Stimulated activated naive CD8-positive, alpha-beta T cell treated with anti-CD3 and anti-CD28 coated beads, Interleukin-15, amount 100 ng/mL, for 72 hours (primary cell): ENCODE data around the gene LCOR.
A peak's percentile ranks its signal among the peaks of the same experiment; 100 is the strongest.
"Not testable (repeated sequence)": the region's sequence is repeated elsewhere in the genome, so short reads cannot be mapped to it uniquely, and the experiment has no call there.

Experiments
- ATAC-seq: fragments of 150-1000 bp; cut with Tn5 transposase; 2 replicates; pipeline ENCODE4 v1.10.0; 2021; ENCODE audit warnings: mild to moderate bottlenecking, moderate library complexity
- DNase-seq, 2 donors: peaks; one replicate each; pipeline ENCODE4 v3.0.0; 2021 to 2022
- H3K27ac Mint-ChIP-seq, 2 donors: one replicate each; pipeline ENCODE4 v1.8.0; 2022; ENCODE audit warnings: mild to moderate bottlenecking in 2 of 2, mixed read lengths in 2 of 2, moderate library complexity in 2 of 2
- H3K27me3 Mint-ChIP-seq: one replicate; pipeline ENCODE4 v1.8.0; 2022; ENCODE audit warnings: mixed read lengths
- H3K4me1 Mint-ChIP-seq: one replicate; pipeline ENCODE4 v1.8.0; 2022; ENCODE audit warnings: mild to moderate bottlenecking, mixed read lengths
- H3K4me3 Mint-ChIP-seq, 2 donors: one replicate each; pipeline ENCODE4 v1.8.0; 2022; ENCODE audit warnings: mild to moderate bottlenecking in 2 of 2, mixed read lengths in 2 of 2, moderate library complexity in 1 of 2
- H3K9me3 Mint-ChIP-seq, 2 donors: one replicate each; pipeline ENCODE4 v1.8.0; 2022; ENCODE audit warnings: mixed read lengths in 2 of 2

The LCOR gene

GRCh38 chr10:96922978-96923948 is 91.2 kb downstream of the LCOR start:
- no peak overlapping the region for H3K4me3 Mint-ChIP-seq
- no peak overlapping the region for H3K27ac Mint-ChIP-seq
- H3K9me3 Mint-ChIP-seq = peaks cover 0 to 4% of the 10 kb centered on the region in 2 donors
- H3K4me1 Mint-ChIP-seq = peaks cover 46% of the 10 kb centered on the region
- no peak for ATAC-seq
- DNase-seq = no peak
- H3K27me3 Mint-ChIP-seq = no peaks in the 10 kb centered on the region

- Mint-ChIP-seq H3K27me3 (no peaks in the 10 kb centered on the region), H3K4me1 (peaks cover 36% of the 10 kb centered on the region), H3K27ac (no peak overlapping the region), H3K4me3 (no peak overlapping the region), H3K9me3 (peaks cover 0 to 9% of the 10 kb centered on the region in 2 donors)
- DNase-seq = no peak
- no peak for ATAC-seq
These were observed 92.8 kb downstream of the LCOR start for GRCh38 chr10:96924861-96925260.

GRCh38 chr10:96930469-96930868 is 98.4 kb downstream of the LCOR start:
- no peak for ATAC-seq
- peaks cover 0 to 9% of the 10 kb centered on the region in 2 donors for H3K9me3 Mint-ChIP-seq

DNA sequence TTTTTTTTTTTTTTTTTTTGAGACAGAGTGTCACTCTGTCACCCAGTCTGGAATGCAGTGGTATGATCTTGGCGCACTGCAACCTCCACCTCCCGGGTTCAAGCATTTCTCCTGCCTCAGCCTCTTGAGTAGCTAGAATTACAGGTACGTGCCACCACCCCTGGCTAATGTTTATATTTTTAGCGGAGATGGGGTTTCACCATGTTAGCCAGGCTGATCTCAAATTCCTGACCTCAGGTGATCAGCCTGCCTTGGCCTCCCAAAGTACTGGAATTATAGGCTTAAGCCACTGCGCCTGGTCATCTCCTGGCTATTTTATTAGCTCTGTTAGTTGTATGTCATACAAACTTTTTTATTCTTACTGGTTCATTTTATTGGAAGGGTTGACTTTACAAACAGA is 103.0 kb downstream of the LCOR start:
- Mint-ChIP-seq H3K27ac (no peak overlapping the region), H3K27me3 (no peaks in the 10 kb centered on the region), H3K4me1 (peaks cover 7% of the 10 kb centered on the region), H3K9me3 (peaks cover 0 to 5% of the 10 kb centered on the region in 2 donors), H3K4me3 (no peak overlapping the region)
- ATAC-seq (no peak), DNase-seq (no peak)

More at GRCh38 chr10:96930469-96930868, 98.4 kb downstream of the LCOR start:
- Mint-ChIP-seq H3K27me3 (no peaks in the 10 kb centered on the region), H3K4me1 (no peaks in the 10 kb centered on the region), H3K4me3 (no peak overlapping the region), H3K27ac (no peak overlapping the region)
- no peak for DNase-seq

DNA sequence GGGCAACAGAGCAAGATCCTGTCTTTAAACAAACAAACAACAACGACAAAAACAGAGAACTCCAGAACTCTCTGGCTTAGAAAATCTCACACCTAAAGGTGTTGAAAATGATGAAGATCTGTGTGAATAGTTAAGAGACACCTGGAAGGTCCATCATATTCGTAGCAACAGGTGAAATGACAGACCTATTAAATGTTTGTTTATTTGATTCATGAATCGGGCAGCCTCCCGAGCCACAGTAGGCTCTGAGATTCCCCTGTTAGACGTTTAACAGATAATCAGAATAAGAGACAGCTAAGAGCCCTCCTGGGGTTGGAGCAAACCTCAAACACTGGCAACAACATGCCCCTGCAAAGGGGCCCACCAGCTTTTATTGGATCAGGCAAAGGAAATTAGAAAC is 103.7 kb downstream of the LCOR start:
- Mint-ChIP-seq H3K27me3 (no peaks in the 10 kb centered on the region), H3K27ac (no peak overlapping the region)

GRCh38 chr10:96943161-96943560 is 111.1 kb downstream of the LCOR start:
- H3K9me3 Mint-ChIP-seq, H3K27me3 Mint-ChIP-seq, H3K4me3 Mint-ChIP-seq, ATAC-seq, H3K27ac Mint-ChIP-seq, DNase-seq: not testable (repeated sequence)
- peaks cover 26% of the 10 kb centered on the region for H3K4me1 Mint-ChIP-seq

More for the DNA sequence above, 103.7 kb downstream of the LCOR start:
- peaks cover 7% of the 10 kb centered on the region for H3K4me1 Mint-ChIP-seq
- ATAC-seq (no peak), DNase-seq (no peak)
- H3K4me3 Mint-ChIP-seq = no peak overlapping the region
- peaks cover 0 to 5% of the 10 kb centered on the region in 2 donors for H3K9me3 Mint-ChIP-seq

DNA sequence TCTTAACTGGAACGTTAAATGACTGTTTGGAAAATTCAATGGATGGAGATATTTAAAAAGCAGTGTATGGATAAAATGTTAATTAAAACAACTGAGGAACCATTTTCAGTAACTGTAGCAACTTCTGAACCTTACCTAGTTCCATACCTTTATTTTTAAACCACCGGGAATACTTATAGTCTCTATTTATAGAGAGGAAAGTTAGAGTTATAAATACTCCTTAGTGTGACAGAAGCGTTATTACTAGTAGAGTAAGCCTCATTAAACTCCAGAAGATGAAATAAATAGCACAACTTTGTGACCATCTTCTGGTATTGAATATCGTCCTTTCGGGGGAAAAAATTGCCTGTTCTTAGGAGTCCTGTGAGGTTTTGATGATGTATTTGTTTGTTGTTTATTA is 114.9 kb downstream of the LCOR start:
- H3K27me3 Mint-ChIP-seq = no peaks in the 10 kb centered on the region
- H3K27ac Mint-ChIP-seq = no peak overlapping the region
- peaks cover 38% of the 10 kb centered on the region for H3K4me1 Mint-ChIP-seq
- no peak for ATAC-seq
- no peak for DNase-seq
- no peaks in the 10 kb centered on the region for H3K9me3 Mint-ChIP-seq
- peak overlapping the region in 1 of 2 donors; percentile 46 for H3K4me3 Mint-ChIP-seq

DNA sequence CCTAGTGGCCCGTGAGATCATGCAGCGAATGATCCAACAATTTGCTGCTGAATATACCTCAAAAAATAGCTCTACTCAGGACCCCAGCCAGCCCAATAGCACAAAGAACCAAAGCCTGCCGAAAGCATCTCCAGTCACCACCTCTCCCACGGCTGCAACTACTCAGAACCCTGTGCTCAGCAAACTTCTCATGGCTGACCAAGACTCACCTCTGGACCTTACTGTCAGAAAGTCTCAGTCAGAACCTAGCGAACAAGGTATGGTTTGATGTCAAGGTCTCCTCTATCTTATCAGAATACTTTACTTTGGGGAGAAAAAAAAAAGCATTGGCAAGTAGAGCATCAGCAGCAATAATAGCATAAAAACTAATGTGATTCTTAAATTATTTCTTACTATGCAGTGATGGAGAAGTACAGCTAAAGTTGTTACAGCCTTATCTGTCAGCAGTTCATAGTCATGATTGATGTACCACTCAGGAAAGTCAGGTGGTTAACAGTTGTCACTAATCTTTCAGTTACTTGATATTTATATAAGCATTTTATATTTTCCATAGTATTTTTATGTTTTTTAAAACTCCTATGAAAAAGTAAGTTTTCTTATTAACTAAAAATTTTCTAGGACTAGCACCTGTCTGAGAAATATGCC is 117.1 kb downstream of the LCOR start:
- Mint-ChIP-seq H3K27ac (no peak overlapping the region), H3K27me3 (no peaks in the 10 kb centered on the region), H3K4me3 (no peak overlapping the region), H3K4me1 (peaks cover 38% of the 10 kb centered on the region), H3K9me3 (no peaks in the 10 kb centered on the region)
- no peak for ATAC-seq
- DNase-seq = no peak

DNA sequence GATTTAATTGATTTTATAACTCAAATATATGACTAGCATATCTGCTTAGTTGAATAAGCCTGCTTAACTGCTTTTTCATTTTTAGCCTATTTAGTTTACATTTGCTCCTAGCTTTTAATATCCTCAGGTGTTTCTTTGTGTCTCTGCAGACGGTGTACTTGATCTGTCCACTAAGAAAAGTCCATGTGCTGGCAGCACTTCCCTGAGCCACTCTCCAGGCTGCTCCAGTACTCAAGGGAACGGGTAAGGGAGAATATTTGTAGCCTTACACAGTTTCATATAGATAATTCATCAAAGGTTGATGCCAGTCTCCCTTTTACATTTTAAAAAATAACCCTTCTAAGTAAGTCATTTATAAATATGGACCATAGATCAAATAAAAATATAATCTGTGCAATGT is 119.9 kb downstream of the LCOR start:
- DNase-seq (no peak), ATAC-seq (no peak)
- Mint-ChIP-seq H3K9me3 (no peaks in the 10 kb centered on the region), H3K27ac (no peak overlapping the region), H3K4me3 (no peak overlapping the region), H3K4me1 (peaks cover 22% of the 10 kb centered on the region), H3K27me3 (no peaks in the 10 kb centered on the region)

DNA sequence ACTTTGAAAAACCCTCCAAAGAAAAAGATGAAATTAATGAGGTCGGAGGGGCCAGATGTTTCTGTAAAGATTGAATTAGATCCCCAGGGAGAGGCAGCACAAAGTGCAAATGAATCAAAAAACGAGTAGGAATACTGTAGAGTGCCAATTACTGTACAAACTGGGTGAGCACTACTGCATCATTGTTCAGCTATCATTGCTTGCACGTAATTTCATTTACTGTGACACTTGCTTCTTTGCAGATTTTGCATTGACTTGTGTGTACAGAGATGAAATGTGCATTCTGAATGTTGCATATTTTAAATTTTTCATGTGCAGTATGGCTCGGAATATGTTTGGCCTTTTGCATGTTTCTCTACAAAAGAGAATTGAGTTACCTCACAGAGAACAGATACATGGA is 123.7 kb downstream of the LCOR start:
- DNase-seq (no peak), ATAC-seq (no peak)
- H3K27me3 Mint-ChIP-seq = no peaks in the 10 kb centered on the region
- peaks cover 11% of the 10 kb centered on the region for H3K4me1 Mint-ChIP-seq
- H3K27ac Mint-ChIP-seq = no peak overlapping the region
- no peak overlapping the region for H3K4me3 Mint-ChIP-seq
- no peaks in the 10 kb centered on the region for H3K9me3 Mint-ChIP-seq

GRCh38 chr10:96958071-96958470 is 126.0 kb downstream of the LCOR start:
- Mint-ChIP-seq H3K4me1 (peaks cover 13% of the 10 kb centered on the region), H3K9me3 (no peaks in the 10 kb centered on the region), H3K27me3 (no peaks in the 10 kb centered on the region), H3K27ac (no peak overlapping the region), H3K4me3 (no peak overlapping the region)
- no peak for DNase-seq
- no peak for ATAC-seq

- ATAC-seq (no peak), DNase-seq (no peak)
- H3K27me3 Mint-ChIP-seq = no peaks in the 10 kb centered on the region
- H3K27ac Mint-ChIP-seq = peak overlapping the region in 1 of 2 donors; percentile 4
- H3K9me3 Mint-ChIP-seq = no peaks in the 10 kb centered on the region
- H3K4me3 Mint-ChIP-seq = no peak overlapping the region
- H3K4me1 Mint-ChIP-seq = peaks cover 13% of the 10 kb centered on the region
These were observed 127.6 kb downstream of the LCOR start for GRCh38 chr10:96959733-96960132.

DNA sequence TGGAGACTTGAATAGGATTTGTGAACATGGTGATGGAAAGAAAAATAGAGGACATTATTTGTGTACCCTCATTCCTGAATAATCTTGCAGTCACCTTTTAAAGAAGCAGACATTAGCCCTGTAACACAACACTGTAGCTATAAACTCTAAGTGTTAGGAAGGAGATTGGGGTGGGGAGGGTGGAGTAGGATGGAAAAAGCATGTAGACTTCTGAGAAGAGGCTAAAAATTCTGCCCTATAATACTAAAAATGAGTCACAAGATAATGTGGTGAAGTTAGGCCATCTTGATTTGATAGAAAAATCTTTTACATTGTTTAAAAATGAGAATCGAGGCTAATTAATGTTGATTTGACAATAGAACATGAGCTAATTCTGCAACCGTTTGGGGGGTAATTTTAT is 128.8 kb downstream of the LCOR start:
- ATAC-seq (no peak), DNase-seq (no peak)
- Mint-ChIP-seq H3K27me3 (no peaks in the 10 kb centered on the region), H3K4me3 (no peak overlapping the region), H3K27ac (no peak overlapping the region), H3K9me3 (no peaks in the 10 kb centered on the region), H3K4me1 (peaks cover 13% of the 10 kb centered on the region)

GRCh38 chr10:96964131-96964530 is 132.0 kb downstream of the LCOR start:
- ATAC-seq (no peak), DNase-seq (no peak)
- no peaks in the 10 kb centered on the region for H3K27me3 Mint-ChIP-seq
- H3K27ac Mint-ChIP-seq = no peak overlapping the region
- no peaks in the 10 kb centered on the region for H3K9me3 Mint-ChIP-seq
- no peak overlapping the region for H3K4me3 Mint-ChIP-seq
- H3K4me1 Mint-ChIP-seq = peaks cover 13% of the 10 kb centered on the region

- no peak for ATAC-seq
- no peaks in the 10 kb centered on the region for H3K4me1 Mint-ChIP-seq
- H3K4me3 Mint-ChIP-seq = no peak overlapping the region
- peak overlapping the region in 1 of 2 donors; percentile 19 for H3K27ac Mint-ChIP-seq
- H3K27me3 Mint-ChIP-seq = no peaks in the 10 kb centered on the region
- no peaks in the 10 kb centered on the region for H3K9me3 Mint-ChIP-seq
- no peak for DNase-seq
These were observed 135.7 kb downstream of the LCOR start for GRCh38 chr10:96967847-96968246.
